HG03469 (cell line): ENCODE data around the gene GNG3.

ENCODE experiments used
- ATAC-seq: cut with Tn5 transposase; IDR thresholded peaks from one replicate; pipeline ENCODE4 v1.9.1; 2021; ENCODE audit warnings: mild to moderate bottlenecking, moderate library complexity, moderate number of reproducible peaks; ENCODE audit not compliant: unreplicated experiment

Gene GNG3

DNA sequence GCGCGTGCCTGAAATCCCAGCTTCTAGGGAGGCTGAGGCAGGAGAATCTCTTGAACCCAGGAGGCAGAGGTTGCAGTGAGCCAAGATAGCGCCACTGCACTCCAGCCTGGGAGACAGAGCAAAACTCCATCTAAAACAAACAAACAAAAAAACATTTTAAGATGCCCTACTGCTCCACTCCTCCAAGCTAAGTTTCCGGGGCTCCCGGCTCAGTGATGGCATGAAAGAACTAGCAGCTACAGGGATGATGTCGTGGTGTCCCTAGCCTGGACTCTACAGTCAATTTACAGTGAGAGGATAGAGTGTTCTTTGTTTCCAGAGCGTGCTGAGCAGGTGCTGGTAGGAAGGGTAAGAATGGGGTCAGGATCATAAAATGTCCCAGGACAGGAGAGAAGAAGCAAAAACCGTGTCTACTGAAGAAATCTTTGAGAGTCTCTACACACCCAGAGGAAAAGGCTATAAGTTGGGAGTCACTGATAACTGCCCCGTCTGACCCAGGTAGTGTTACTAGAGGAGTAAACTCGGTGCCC is 47.7 kb downstream of the GNG3 start:
- ATAC-seq: no peak

DNA sequence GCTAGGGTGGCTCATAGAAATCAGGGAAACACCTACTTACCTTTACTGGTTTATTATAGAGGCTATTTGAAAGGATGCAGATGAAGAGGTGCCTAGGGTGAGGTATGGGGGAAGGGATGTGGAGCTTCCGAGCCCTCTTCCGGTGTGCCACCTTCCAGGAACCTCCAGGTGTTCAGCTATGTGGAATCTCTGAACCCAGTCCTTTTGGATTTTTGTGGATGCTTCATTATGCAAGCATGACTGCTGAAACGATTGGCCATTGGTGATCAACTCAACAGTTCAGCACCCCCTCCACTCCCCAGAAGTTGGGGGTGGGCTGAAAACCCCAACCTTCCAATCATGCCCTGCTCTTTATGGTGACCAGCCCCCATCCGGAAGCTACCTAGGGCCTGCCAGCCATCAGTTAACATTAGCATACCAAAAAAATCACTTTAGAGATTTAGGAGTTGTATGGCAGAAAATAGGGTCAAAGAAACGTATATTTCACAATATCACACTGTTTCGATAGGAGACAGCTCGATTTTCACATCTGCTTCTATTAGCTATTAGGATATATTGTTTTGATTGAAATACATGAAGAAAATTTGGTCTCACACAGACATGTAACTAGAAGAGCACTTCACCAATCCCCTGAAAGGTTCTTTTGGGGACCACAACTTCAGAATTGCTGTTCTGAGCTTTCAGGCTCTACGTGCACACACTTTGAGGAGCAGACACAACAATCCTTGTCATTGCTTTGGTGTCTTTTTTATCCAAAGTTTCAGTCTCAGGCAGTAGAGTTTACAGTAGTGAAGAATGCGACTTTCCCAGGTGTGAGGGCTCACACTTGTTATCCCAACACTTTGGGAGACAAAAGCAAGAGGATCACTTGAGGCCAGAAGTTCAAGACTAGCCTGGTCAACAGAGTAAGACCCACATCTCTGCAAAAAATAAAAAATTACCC is 50.6 kb downstream of the GNG3 start:
- ATAC-seq: no peak
